HepG2 (cell line): ENCODE measurements around the gene CSDE1. TPM values are rescaled to one million over a fixed set of nuclear protein-coding genes. Genes with fewer than 3 reads are reported as not detected.

Source experiments
- ATF1 ChIP-seq: IDR thresholded peaks from 2 replicates; pipeline ENCODE4 v1.6.1; 2016; ENCODE audit warnings: mild to moderate bottlenecking, control low read depth
- DZIP1 ChIP-seq: sonication (generic); formaldehyde crosslinking; IDR thresholded peaks from 2 replicates; pipeline ENCODE4 v1.5.0; 2020; ENCODE audit warnings: mild to moderate bottlenecking, missing genetic modification reagents
- ERF ChIP-seq: IDR thresholded peaks from 2 replicates; pipeline ENCODE4 v1.6.1; 2018; ENCODE audit warnings: missing biosample characterization, missing genetic modification reagents
- IKZF4 ChIP-seq: sonication (generic); formaldehyde crosslinking; IDR thresholded peaks from 2 replicates; pipeline ENCODE4 v1.5.1; 2020; ENCODE audit warnings: borderline replicate concordance, mild to moderate bottlenecking, low read depth, missing genetic modification reagents; ENCODE audit errors: not compliant biosample characterization
- KLF16 ChIP-seq, 2 experiments: sonication (generic) in 1 of 2; formaldehyde crosslinking in 1 of 2; IDR thresholded peaks; 2 replicates each; pipeline versions ENCODE4 v1.6.1 to v1.8.0; 2016 to 2023; ENCODE audit warnings: missing genetic modification reagents in 2 of 2, missing compliant biosample characterization in 1 of 2
- MAFG ChIP-seq: sonication (generic); formaldehyde crosslinking; IDR thresholded peaks from 2 replicates; pipeline ENCODE4 v1.5.1; 2020; ENCODE audit warnings: mild to moderate bottlenecking, missing genetic modification reagents
- MLXIP ChIP-seq: sonication (generic); formaldehyde crosslinking; IDR thresholded peaks from 2 replicates; pipeline ENCODE4 v1.9.0; 2021; ENCODE audit warnings: missing genetic modification reagents, borderline replicate concordance
- PHF5A ChIP-seq: IDR thresholded peaks from one replicate; pipeline ENCODE4 v1.6.1; 2018; ENCODE audit warnings: low read depth, missing genetic modification reagents; ENCODE audit not compliant: unreplicated experiment
- REPIN1 ChIP-seq: sonication (generic); formaldehyde crosslinking; IDR thresholded peaks from 2 replicates; pipeline ENCODE4 v1.8.0; 2022; ENCODE audit warnings: missing genetic modification reagents, low read depth, mild to moderate bottlenecking, borderline replicate concordance
- SALL2 ChIP-seq: sonication (generic); formaldehyde crosslinking; IDR thresholded peaks from 2 replicates; pipeline ENCODE4 v1.8.1; 2023; ENCODE audit warnings: mild to moderate bottlenecking, missing genetic modification reagents, inconsistent platforms
- SMYD3 ChIP-seq: sonication (generic); formaldehyde crosslinking; IDR thresholded peaks from 2 replicates; pipeline ENCODE4 v1.8.1; 2023; ENCODE audit warnings: mild to moderate bottlenecking, missing genetic modification reagents
- SNAI1 ChIP-seq: sonication (generic); formaldehyde crosslinking; IDR thresholded peaks from 2 replicates; pipeline ENCODE4 v1.5.0; 2020; ENCODE audit warnings: mild to moderate bottlenecking, missing genetic modification reagents, borderline replicate concordance
- U2AF2 ChIP-seq: fragments of 200-400 bp; formaldehyde crosslinking; IDR thresholded peaks from 2 replicates; pipeline ENCODE4 v1.6.1; 2017; ENCODE audit warnings: low read depth, mild to moderate bottlenecking, low read length
- YEATS2 ChIP-seq: sonication (generic); formaldehyde crosslinking; IDR thresholded peaks from 2 replicates; pipeline ENCODE4 v1.4.0; 2020; ENCODE audit warnings: missing genetic modification reagents, borderline replicate concordance
- ZFP36L1 ChIP-seq: sonication (generic); formaldehyde crosslinking; IDR thresholded peaks from 2 replicates; pipeline ENCODE4 v1.8.0; 2022; ENCODE audit warnings: mild to moderate bottlenecking, missing genetic modification reagents, moderate library complexity
- ZFY ChIP-seq: sonication (generic); formaldehyde crosslinking; IDR thresholded peaks from 2 replicates; pipeline ENCODE4 v1.4.0; 2020; ENCODE audit warnings: missing genetic modification reagents
- ZNF33B ChIP-seq: sonication (generic); formaldehyde crosslinking; IDR thresholded peaks from 2 replicates; pipeline ENCODE4 v1.5.1; 2020; ENCODE audit warnings: mild to moderate bottlenecking, missing genetic modification reagents
- ZNF580 ChIP-seq: IDR thresholded peaks from 2 replicates; pipeline ENCODE4 v1.6.1; 2016; ENCODE audit warnings: low read depth, borderline replicate concordance
- ZNF724P ChIP-seq: sonication (generic); formaldehyde crosslinking; IDR thresholded peaks from 2 replicates; pipeline ENCODE4 v1.8.0; 2022; ENCODE audit warnings: missing genetic modification reagents, borderline replicate concordance
- polyA plus RNA-seq, 8 experiments: library from polyadenylated mRNA; depleted of rRNA in 3 of 8; stranded (reverse) in 7 of 8; unstranded in 1 of 8; fragments of >200 nt; fragmentation: Illumina TruSeq in 4 of 8; extraction: Trizol in 4 of 8; gene quantifications; 2 replicates each; pipeline versions ENCODE4 v1.2.1 to v1.2.3, GENCODE V29; 2011 to 2016; ENCODE audit warnings: low read depth in 4 of 8, missing spikeins in 1 of 8, mixed read lengths in 1 of 8; ENCODE audit not compliant: insufficient read depth in 1 of 8
- total RNA-seq, 5 experiments: library from RNA; depleted of rRNA; stranded (reverse); fragments of >200 nt; fragmentation: Illumina TruSeq; extraction: Trizol; gene quantifications; 2 replicates each; pipeline ENCODE4 v1.2.3, GENCODE V29; 2016; ENCODE audit warnings: low read depth in 1 of 5
- TF ChIP-seq, protein P1 (sequence below): sonication (generic); formaldehyde crosslinking; IDR thresholded peaks from 2 replicates; pipeline ENCODE4 v1.4.0; 2020; ENCODE audit warnings: missing genetic modification reagents, borderline replicate concordance

Gene CSDE1
- total and polyA plus RNA-seq, 2 of the 13 experiments (the other 11 are each of a cell fraction or from before 2014, with no cell fraction given) = 150 to 313 TPM

GRCh38 chr1:114716304-114717170, 41.2 kb downstream of the CSDE1 start, which contains the start of gene NRAS (continued):
- TF ChIP-seq MLXIP (no peak), ATF1 (CRISPR knock-in tag) (peak; percentile 98), YEATS2 (CRISPR knock-in tag) (peak; percentile 85), PHF5A (CRISPR knock-in tag) (peak; percentile 59), U2AF2 (0 out of 2 replicates have a peak, but pooled peaks have one; percentile 37), ZFY (CRISPR knock-in tag) (peak; percentile 82), IKZF4 (CRISPR knock-in tag) (peak; percentile 31), MAFG (CRISPR knock-in tag) (no peak), DZIP1 (CRISPR knock-in tag) (no peak), REPIN1 (CRISPR knock-in tag) (peak; percentile 60), ERF (peak; percentile 70; the same call in 1 of the 2 replicates), SALL2 (CRISPR knock-in tag) (0 out of 2 replicates have a peak, but pooled peaks have one; percentile 25), ZNF724P (no peak), ZNF33B (CRISPR knock-in tag) (0 out of 2 replicates have a peak, but pooled peaks have one; percentile 21), SNAI1 (CRISPR knock-in tag) (0 out of 2 replicates have a peak, but pooled peaks have one; percentile 61), KLF16 (CRISPR knock-in tag; IDR thresholded peaks at IDR 0.05) (peak in 1 of 2 experiments; percentile 69; a peak in 1 of 4 replicates), SMYD3 (CRISPR knock-in tag) (no peak), ZNF580 (0 out of 2 replicates have a peak, but pooled peaks have one; percentile 29), ZFP36L1 (no peak)
- TF ChIP-seq, protein P1, sequence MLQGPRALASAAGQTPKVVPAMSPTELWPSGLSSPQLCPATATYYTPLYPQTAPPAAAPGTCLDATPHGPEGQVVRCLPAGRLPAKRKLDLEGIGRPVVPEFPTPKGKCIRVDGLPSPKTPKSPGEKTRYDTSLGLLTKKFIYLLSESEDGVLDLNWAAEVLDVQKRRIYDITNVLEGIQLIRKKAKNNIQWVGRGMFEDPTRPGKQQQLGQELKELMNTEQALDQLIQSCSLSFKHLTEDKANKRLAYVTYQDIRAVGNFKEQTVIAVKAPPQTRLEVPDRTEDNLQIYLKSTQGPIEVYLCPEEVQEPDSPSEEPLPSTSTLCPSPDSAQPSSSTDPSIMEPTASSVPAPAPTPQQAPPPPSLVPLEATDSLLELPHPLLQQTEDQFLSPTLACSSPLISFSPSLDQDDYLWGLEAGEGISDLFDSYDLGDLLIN (CRISPR knock-in tag) = no peak
